Activated T-helper 1 cell treated with Interleukin-2 at 50 U/mL for 16 hours (primary cell): ENCODE measurements around the gene KRTAP12-1.
"Not testable (repeated sequence)": the region's sequence is repeated elsewhere in the genome, so short reads cannot be mapped to it uniquely, and the experiment has no call there.

ENCODE experiments used
- DNase-seq: peaks from one replicate; pipeline ENCODE4 v3.0.0-alpha.2; 2020; ENCODE audit warnings: low read depth

The KRTAP12-1 gene

GRCh38 chr21:44644878-44645277, 37.1 kb downstream of the KRTAP12-1 start:
- DNase-seq, result no peak

- no peak for DNase-seq
Observed at GRCh38 chr21:44643741-44644310, 38.1 kb downstream of the KRTAP12-1 start.

GRCh38 chr21:44640761-44641160, 41.2 kb downstream of the KRTAP12-1 start:
- no peak for DNase-seq

- no peak for DNase-seq
Observed at GRCh38 chr21:44639331-44639655, 42.7 kb downstream of the KRTAP12-1 start.

- not testable (repeated sequence) for DNase-seq
Observed at GRCh38 chr21:44638506-44639330, 43.2 kb downstream of the KRTAP12-1 start.

GRCh38 chr21:44637851-44638348, 44.1 kb downstream of the KRTAP12-1 start:
- DNase-seq, result not testable (repeated sequence)

- DNase-seq, result no peak
Observed at GRCh38 chr21:44637018-44637850, 44.7 kb downstream of the KRTAP12-1 start, which contains the start of gene KRTAP10-10. Gene KRTAP10-10, plus strand, starts transcription at chr21:44637356. Its CDS starts 62 bp downstream, at chr21:44637418.

GRCh38 chr21:44636209-44637017, 45.5 kb downstream of the KRTAP12-1 start:
- DNase-seq, result no peak

- DNase-seq, result no peak
Observed at GRCh38 chr21:44632067-44632466, 49.9 kb downstream of the KRTAP12-1 start.
